ENCODE data around the gene CPXM1.
"Not testable (repeated sequence)": the region's sequence is repeated elsewhere in the genome, so short reads cannot be mapped to it uniquely, and the experiment has no call there.

The CPXM1 gene

DNA sequence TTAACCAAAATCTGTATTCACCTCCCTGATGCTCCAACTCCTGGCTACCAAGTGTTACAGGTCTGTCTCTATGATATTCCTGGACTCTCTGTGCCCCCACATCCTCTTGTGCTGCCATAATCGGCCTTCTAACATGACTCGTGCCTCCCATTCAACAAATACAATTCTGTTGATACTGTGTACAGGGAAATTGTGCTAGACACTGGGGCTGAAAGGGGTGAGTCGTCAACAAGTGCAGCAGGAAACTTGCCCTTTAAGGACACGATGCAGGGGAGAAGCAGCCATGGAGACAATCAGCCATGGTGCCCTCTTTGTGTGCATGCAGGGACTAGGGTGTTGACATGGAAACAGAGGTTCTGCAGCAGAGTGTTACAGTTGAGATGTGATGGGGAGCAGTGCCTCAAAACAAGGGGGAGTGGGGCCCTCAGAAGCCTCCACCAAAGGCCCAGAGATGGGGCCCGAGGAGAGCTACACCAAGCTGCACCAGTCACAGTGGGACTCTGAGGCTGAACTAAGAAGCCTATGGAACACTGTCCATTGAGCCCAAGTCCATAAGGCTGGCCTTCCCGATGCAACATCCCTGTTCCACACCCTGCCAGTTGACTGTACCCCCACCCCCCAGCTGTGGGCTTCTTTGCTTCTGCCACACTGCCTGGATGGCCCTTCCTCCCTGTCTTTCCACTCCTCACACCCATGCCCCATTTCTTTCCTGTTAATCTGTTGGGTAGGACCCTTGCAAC lies 37.0 kb upstream of the CPXM1 start:
- no peaks in the 10 kb centered on the region for H3K9me3 ChIP-seq
- H3K27ac ChIP-seq: no peak overlapping the region
- H3K36me3 ChIP-seq: no peaks in the 10 kb centered on the region
- TF ChIP-seq, protein P1, sequence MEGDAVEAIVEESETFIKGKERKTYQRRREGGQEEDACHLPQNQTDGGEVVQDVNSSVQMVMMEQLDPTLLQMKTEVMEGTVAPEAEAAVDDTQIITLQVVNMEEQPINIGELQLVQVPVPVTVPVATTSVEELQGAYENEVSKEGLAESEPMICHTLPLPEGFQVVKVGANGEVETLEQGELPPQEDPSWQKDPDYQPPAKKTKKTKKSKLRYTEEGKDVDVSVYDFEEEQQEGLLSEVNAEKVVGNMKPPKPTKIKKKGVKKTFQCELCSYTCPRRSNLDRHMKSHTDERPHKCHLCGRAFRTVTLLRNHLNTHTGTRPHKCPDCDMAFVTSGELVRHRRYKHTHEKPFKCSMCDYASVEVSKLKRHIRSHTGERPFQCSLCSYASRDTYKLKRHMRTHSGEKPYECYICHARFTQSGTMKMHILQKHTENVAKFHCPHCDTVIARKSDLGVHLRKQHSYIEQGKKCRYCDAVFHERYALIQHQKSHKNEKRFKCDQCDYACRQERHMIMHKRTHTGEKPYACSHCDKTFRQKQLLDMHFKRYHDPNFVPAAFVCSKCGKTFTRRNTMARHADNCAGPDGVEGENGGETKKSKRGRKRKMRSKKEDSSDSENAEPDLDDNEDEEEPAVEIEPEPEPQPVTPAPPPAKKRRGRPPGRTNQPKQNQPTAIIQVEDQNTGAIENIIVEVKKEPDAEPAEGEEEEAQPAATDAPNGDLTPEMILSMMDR (IDR thresholded peaks at IDR 0.05): no peak
- H3K4me3 ChIP-seq (ENCODE audit: low read depth in 1 of 2, low read length in 1 of 2): no peak overlapping the region
- peaks cover 18 to 20% of the 10 kb centered on the region in 2 experiments for H3K4me1 ChIP-seq (ENCODE audit: control insufficient read depth in 1 of 2, insufficient read depth in 1 of 2, low read depth in 1 of 2, low read length in 1 of 2)
- H3K27me3 ChIP-seq: no peaks in the 10 kb centered on the region

DNA sequence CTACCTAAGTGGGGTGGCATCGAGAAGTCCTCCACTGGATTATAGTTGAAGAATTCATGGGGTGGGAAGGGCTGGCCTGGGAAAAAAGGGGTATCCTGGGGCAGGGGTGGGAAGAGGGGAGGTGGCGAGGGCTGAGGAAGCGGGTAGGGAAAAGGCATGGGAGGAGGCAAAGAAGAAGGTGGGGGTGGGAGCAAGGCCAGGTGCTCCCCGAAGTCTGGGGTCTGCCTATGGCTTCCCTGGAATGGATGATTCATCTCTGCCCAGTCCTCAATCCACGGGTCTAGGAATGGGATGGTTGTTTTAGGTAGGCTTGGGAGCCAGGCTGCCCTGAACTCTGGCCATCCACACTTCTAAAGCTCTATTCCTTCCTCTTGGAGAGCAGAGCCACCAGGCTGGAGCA lies 35.6 kb upstream of the CPXM1 start:
- Histone ChIP-seq H3K4me1 (ENCODE audit: control insufficient read depth in 1 of 2, insufficient read depth in 1 of 2, low read depth in 1 of 2, low read length in 1 of 2) (peaks cover 12 to 13% of the 10 kb centered on the region in 2 experiments), H3K36me3 (no peaks in the 10 kb centered on the region), H3K27ac (no peak overlapping the region), H3K4me3 (ENCODE audit: low read depth in 1 of 2, low read length in 1 of 2) (no peak overlapping the region), H3K27me3 (peaks cover 4% of the 10 kb centered on the region), H3K9me3 (no peaks in the 10 kb centered on the region)
- TF ChIP-seq, protein P1 (IDR thresholded peaks at IDR 0.05): no peak

GRCh38 chr20:2835331-2835796 lies 34.9 kb upstream of the CPXM1 start:
- Histone ChIP-seq H3K36me3 (no peaks in the 10 kb centered on the region), H3K4me3 (ENCODE audit: low read depth in 1 of 2, low read length in 1 of 2) (no peak overlapping the region), H3K27me3 (peaks cover 5% of the 10 kb centered on the region), H3K9me3 (no peaks in the 10 kb centered on the region), H3K4me1 (ENCODE audit: control insufficient read depth in 1 of 2, insufficient read depth in 1 of 2, low read depth in 1 of 2, low read length in 1 of 2) (peaks cover 9 to 11% of the 10 kb centered on the region in 2 experiments), H3K27ac (no peak overlapping the region)
- TF ChIP-seq, protein P1 (IDR thresholded peaks at IDR 0.05): no peak

DNA sequence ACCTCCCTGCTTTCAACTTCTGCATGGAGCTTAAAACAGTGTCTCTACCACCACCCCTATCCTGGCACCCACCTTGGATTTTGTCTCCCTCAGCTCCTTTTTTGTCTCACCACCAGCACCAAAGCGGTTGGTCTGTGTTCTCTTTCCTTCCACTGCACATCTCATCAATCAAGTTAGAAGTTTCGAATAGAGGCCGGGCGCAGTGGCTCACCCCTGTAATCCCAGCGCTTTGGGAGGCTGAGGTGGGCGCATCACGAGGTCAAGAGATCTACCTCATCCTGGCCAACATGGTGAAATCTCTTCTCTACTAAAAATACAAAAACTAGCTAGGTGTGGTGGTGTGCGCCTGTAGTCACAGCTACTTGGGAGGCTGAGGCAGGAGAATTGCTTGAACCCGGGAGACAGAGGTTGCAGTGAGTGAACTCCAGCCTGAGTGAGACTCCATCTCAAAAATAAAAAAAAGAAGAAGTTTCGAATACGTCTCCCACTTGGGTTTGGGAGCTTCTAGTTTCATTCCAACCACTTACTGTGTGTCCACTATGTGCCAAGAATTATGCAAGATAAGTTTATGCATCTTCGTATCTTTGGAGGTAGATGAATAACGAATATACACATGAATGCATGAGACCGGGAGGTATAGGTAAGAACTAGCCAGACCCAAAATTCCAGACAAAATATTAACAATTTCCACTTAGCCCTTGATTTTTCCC lies 34.1 kb upstream of the CPXM1 start:
- no peaks in the 10 kb centered on the region for H3K9me3 ChIP-seq
- H3K27me3 ChIP-seq: peaks cover 13% of the 10 kb centered on the region
- no peaks in the 10 kb centered on the region for H3K36me3 ChIP-seq
- H3K27ac ChIP-seq: no peak overlapping the region
- TF ChIP-seq, protein P1 (IDR thresholded peaks at IDR 0.05): no peak
- peaks cover 4 to 5% of the 10 kb centered on the region in 2 experiments for H3K4me1 ChIP-seq (ENCODE audit: control insufficient read depth in 1 of 2, insufficient read depth in 1 of 2, low read depth in 1 of 2, low read length in 1 of 2)
- no peak overlapping the region for H3K4me3 ChIP-seq (ENCODE audit: low read depth in 1 of 2, low read length in 1 of 2)

GRCh38 chr20:2833761-2834160 lies 33.3 kb upstream of the CPXM1 start:
- Histone ChIP-seq H3K27ac (no peak overlapping the region), H3K36me3 (no peaks in the 10 kb centered on the region), H3K27me3 (peaks cover 20% of the 10 kb centered on the region)

GRCh38 chr20:2831206-2831605 lies 30.8 kb upstream of the CPXM1 start:
- peaks cover 46% of the 10 kb centered on the region for H3K27me3 ChIP-seq
- H3K27ac ChIP-seq; H3K9me3 ChIP-seq; H3K4me1 ChIP-seq (ENCODE audit: control insufficient read depth in 1 of 2, insufficient read depth in 1 of 2, low read depth in 1 of 2, low read length in 1 of 2); H3K4me3 ChIP-seq (ENCODE audit: low read depth in 1 of 2, low read length in 1 of 2); H3K36me3 ChIP-seq: not testable (repeated sequence)

More at GRCh38 chr20:2833761-2834160, 33.3 kb upstream of the CPXM1 start:
- Histone ChIP-seq H3K4me3 (ENCODE audit: low read depth in 1 of 2, low read length in 1 of 2) (no peak overlapping the region), H3K4me1 (ENCODE audit: control insufficient read depth in 1 of 2, insufficient read depth in 1 of 2, low read depth in 1 of 2, low read length in 1 of 2) (no peaks in the 10 kb centered on the region), H3K9me3 (no peaks in the 10 kb centered on the region)
- TF ChIP-seq, protein P1 (IDR thresholded peaks at IDR 0.05): no peak
